Kidney epithelial cell (primary cell): ENCODE results near the gene NTSR2. TPM values are rescaled to one million over a fixed set of nuclear protein-coding genes. Genes with fewer than 3 reads are reported as not detected.

Experiments used
- DNase-seq: peaks from one replicate; pipeline ENCODE4 v3.0.0-alpha.2; 2010; ENCODE audit warnings: low read depth
- H3K27me3 ChIP-seq: 2 replicates; pipeline ENCODE4 v1.6.0; 2011; ENCODE audit warnings: low read length; ENCODE audit not compliant: control insufficient read depth, insufficient read depth
- H3K36me3 ChIP-seq: 2 replicates; pipeline ENCODE4 v1.5.1; 2011; ENCODE audit warnings: low read length; ENCODE audit not compliant: control insufficient read depth, insufficient read depth
- H3K4me3 ChIP-seq: 2 replicates; pipeline ENCODE4 v1.5.1; 2011; ENCODE audit warnings: low read depth, mild to moderate bottlenecking, control low read depth, low read length
- CTCF ChIP-seq: IDR thresholded peaks from 2 replicates; pipeline ENCODE4 v1.5.1; 2011; ENCODE audit warnings: mild to moderate bottlenecking, moderate library complexity, low read length, control low read depth, inconsistent platforms; ENCODE audit not compliant: insufficient read depth, poor library complexity, severe bottlenecking
- total RNA-seq: library from RNA; depleted of rRNA; stranded (reverse); fragments of >200 nt; gene quantifications from 2 replicates; pipeline ENCODE4 v1.2.3, GENCODE V29; 2015

Gene NTSR2
- total RNA-seq, 1 donor from 2014 or later = not detected

GRCh38 chr2:11715987-11716652 lies 46.1 kb upstream of the NTSR2 start:
- TF ChIP-seq CTCF = no peak
- Histone ChIP-seq H3K36me3 (no peaks in the 10 kb centered on the region), H3K27me3 (peaks cover 2% of the 10 kb centered on the region), H3K4me3 (no peak overlapping the region)
- no peak for DNase-seq

- TF ChIP-seq CTCF = no peak
- no peaks in the 10 kb centered on the region for H3K27me3 ChIP-seq
- H3K36me3 ChIP-seq = no peaks in the 10 kb centered on the region
- H3K4me3 ChIP-seq = no peak overlapping the region
- DNase-seq = no peak
These were observed 43.8 kb upstream of the NTSR2 start for GRCh38 chr2:11713815-11714214.

- DNase-seq = no peak
- no peak overlapping the region for H3K4me3 ChIP-seq
- no peak for TF ChIP-seq CTCF
- no peaks in the 10 kb centered on the region for H3K36me3 ChIP-seq
- H3K27me3 ChIP-seq = no peaks in the 10 kb centered on the region
These were observed 42.9 kb upstream of the NTSR2 start for GRCh38 chr2:11712866-11713265.

GRCh38 chr2:11711751-11712150 lies 41.8 kb upstream of the NTSR2 start:
- Histone ChIP-seq H3K27me3 (no peaks in the 10 kb centered on the region), H3K36me3 (no peaks in the 10 kb centered on the region), H3K4me3 (no peak overlapping the region)
- TF ChIP-seq CTCF = no peak
- no peak for DNase-seq

- H3K36me3 ChIP-seq = no peaks in the 10 kb centered on the region
- H3K4me3 ChIP-seq = no peak overlapping the region
- no peak for DNase-seq
- TF ChIP-seq CTCF = no peak
- H3K27me3 ChIP-seq = no peaks in the 10 kb centered on the region
These were observed 41.3 kb upstream of the NTSR2 start for GRCh38 chr2:11711354-11711716.
